Measurements from ENCODE around the gene NUDT22. TPM values are rescaled to one million over a fixed set of nuclear protein-coding genes. Genes with fewer than 3 reads are reported as not detected.

The NUDT22 gene
- total RNA-seq, 1 donor from 2014 or later, result 158 TPM

DNA sequence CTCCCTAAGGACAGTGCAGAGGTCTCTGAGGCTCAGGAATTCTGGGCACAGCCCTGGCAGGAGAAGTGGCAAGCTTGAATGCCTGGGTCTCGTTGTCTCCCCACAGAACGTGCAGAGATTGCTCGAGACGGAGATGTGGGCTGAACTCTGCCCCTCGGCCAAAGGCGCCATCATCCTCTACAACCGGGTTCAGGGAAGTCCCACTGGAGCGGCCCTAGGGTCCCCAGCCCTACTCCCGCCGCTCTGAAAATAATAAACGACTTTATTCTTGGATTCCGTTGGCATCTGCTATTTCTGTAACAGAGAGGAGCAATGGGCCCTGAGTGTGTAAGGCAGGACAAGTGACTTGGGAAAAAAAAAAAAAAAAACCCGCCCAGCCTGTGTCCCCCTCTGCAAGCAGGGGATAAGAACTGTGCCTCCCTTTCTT, 3.7 kb downstream of the NUDT22 start:
- no peak for TF ChIP-seq CTCF (IDR thresholded peaks at IDR 0.05)
- peaks cover 7 to 42% of the 10 kb centered on the region in 2 donors for H3K4me1 ChIP-seq
- H3K36me3 ChIP-seq, result no peaks in the 10 kb centered on the region
- DNase-seq (ENCODE audit: low spot score in 2 of 2), result peak in 1 of 2 donors; percentile 63
- peak overlapping the region; percentile 62 to 72 for H3K4me3 ChIP-seq
- no peaks in the 10 kb centered on the region for H3K27me3 ChIP-seq
- no peaks in the 10 kb centered on the region for H3K9me3 ChIP-seq
- intact Hi-C loops (cut with DNase I), result loop anchor here (1.0 to 5.0 kb wide), 2 partner anchors 44 to 73 kb away; partner anchors contain the start of gene CATSPERZ
- peak overlapping the region; percentile 90 to 91 for H3K27ac ChIP-seq

DNA sequence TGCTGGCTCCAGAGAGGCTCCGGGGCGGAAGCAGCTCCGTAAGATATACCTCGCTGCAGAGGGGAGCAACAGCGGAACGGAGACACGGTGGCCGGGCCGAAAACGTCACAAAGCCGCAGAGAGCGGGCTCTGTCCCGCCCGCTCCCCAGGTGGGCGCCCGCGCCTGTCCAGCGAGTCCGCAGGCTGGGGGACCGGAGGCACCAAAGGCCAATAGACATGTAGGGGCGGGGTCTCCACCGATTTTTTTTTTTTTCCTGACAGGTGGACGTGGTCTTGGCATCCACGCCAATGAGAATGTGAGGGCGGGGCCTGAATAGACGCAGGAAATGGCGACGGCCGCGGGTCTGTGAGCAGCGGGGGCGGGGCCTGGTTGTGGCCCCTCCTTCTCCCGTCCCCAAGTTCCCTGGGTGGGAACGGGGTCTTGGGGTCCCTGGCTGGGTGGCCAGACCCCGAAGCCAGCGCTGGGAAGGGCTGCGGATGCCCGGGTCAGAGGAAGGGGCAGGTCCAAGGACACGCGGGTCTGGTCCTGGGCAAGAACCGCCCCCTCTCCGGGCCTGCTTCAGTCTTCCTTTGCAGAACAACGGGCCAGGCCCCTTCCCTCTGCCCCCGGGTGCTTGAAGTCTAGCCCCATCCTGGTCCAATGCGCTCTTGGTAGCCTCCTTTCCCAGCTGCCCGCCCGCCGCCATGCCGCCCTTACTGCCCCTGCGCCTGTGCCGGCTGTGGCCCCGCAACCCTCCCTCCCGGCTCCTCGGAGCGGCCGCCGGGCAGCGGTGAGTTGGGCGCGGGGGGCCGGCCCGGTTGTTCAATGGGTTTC, 4.3 kb downstream of the NUDT22 start, which contains the start of gene DNAJC4:
Gene DNAJC4, plus strand, starts transcription at position 378 of the 814 bp plus-strand sequence. Its CDS starts 307 bp downstream, at position 685.
- H3K4me3 ChIP-seq, result peak within 1 kb of the TSS; percentile 62 to 72
- intact Hi-C loops (cut with DNase I), result loop anchor here (1.0 kb wide), 1 partner anchor 45 kb away; no protein-coding TSS in a partner anchor
- H3K36me3 ChIP-seq, result no peaks in the 10 kb centered on the region
- no peaks in the 10 kb centered on the region for H3K9me3 ChIP-seq
- peak; percentile 78 to 95 for DNase-seq (ENCODE audit: low spot score in 2 of 2)
- H3K27me3 ChIP-seq, result no peaks in the 10 kb centered on the region
- H3K4me1 ChIP-seq, result peaks cover 8 to 42% of the 10 kb centered on the region in 2 donors
- H3K27ac ChIP-seq, result peak within 1 kb of the TSS; percentile 90 to 91
- no peak for TF ChIP-seq CTCF (IDR thresholded peaks at IDR 0.05)

DNA sequence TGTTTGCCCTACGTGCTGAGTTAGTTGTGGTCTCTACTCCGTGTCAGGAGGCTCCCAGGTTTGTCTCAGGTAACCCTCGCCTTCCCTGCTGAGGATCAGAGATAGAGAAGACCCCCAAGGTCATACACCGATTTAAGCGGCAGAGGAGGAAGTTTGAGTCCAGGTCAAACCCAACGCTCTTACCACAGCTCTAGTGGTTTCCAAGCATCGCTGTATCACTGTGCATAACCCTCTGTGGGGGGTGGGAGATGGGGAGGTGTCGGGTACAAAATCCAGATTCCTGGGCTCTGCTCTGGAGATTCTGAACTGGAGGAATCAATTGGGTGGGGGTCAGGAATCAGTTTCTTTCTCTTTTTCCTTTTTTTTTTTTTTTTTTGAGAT, 4.9 kb downstream of the NUDT22 start:
- Histone ChIP-seq H3K4me1 (peaks cover 5 to 45% of the 10 kb centered on the region in 2 donors), H3K27ac (peak overlapping the region; percentile 90 to 91), H3K36me3 (no peaks in the 10 kb centered on the region), H3K9me3 (no peaks in the 10 kb centered on the region), H3K4me3 (peak overlapping the region; percentile 62 to 72), H3K27me3 (no peaks in the 10 kb centered on the region)
- intact Hi-C loops (cut with DNase I), result loop anchor here (1.0 kb wide), 1 partner anchor 46 kb away; no protein-coding TSS in a partner anchor
- TF ChIP-seq CTCF (IDR thresholded peaks at IDR 0.05), result no peak
- no peak for DNase-seq (ENCODE audit: low spot score in 2 of 2)

- H3K27ac ChIP-seq, result peak overlapping the region in 1 of 2 donors; percentile 20
- H3K4me1 ChIP-seq, result peaks cover 5 to 47% of the 10 kb centered on the region in 2 donors
- no peaks in the 10 kb centered on the region for H3K36me3 ChIP-seq
- H3K27me3 ChIP-seq, result no peaks in the 10 kb centered on the region
- no peaks in the 10 kb centered on the region for H3K9me3 ChIP-seq
- no peak for DNase-seq (ENCODE audit: low spot score in 2 of 2)
- intact Hi-C loops (cut with DNase I), result no loop called here
- no peak overlapping the region for H3K4me3 ChIP-seq
- TF ChIP-seq CTCF (IDR thresholded peaks at IDR 0.05), result no peak
These were observed 5.5 kb downstream of the NUDT22 start for GRCh38 chr11:64231546-64231945.

DNA sequence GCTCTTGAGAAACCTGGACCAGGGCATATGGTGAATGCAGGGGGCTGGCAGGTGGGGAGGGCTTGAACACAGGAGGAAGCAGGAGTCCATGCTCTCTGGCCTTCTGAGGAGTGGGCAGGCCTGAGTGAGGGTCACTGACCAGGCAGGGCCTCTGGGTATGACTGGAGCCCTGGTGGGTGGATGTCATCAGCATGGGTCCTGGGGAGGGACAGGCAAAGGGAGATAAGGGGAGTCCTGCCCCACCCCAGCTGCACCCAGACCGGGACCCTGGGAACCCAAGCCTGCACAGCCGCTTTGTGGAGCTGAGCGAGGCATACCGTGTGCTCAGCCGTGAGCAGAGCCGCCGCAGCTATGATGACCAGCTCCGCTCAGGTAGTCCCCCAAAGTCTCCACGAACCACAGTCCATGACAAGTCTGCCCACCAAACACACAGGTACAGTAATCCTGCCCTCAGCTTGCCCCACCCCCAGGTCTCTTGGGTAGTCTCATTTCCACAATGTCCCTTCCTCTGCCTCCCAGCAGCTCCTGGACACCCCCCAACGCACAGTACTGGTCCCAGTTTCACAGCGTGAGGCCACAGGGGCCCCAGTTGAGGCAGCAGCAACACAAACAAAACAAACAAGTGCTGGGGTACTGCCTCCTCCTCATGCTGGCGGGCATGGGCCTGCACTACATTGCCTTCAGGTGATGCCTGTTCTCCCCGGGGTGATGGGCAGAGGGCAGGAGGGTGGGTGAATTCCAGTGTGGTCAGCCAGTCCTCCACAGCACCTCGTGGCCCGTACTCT, 6.3 kb downstream of the NUDT22 start:
- intact Hi-C loops (cut with DNase I), result no loop called here
- Histone ChIP-seq H3K9me3 (no peaks in the 10 kb centered on the region), H3K27ac (peak overlapping the region; percentile 49 to 88), H3K27me3 (no peaks in the 10 kb centered on the region), H3K4me3 (no peak overlapping the region), H3K36me3 (peaks cover 3 to 4% of the 10 kb centered on the region in 2 donors), H3K4me1 (peaks cover 5 to 39% of the 10 kb centered on the region in 2 donors)
- no peak for TF ChIP-seq CTCF (IDR thresholded peaks at IDR 0.05)
- peak in 1 of 2 donors; percentile 64 for DNase-seq (ENCODE audit: low spot score in 2 of 2)

Data from ascending aorta (tissue), 2 donors.